NOMO-1 treated with dmso at 0.1 percent for 144 hours (cell line): ENCODE results near the gene PTTG2.
"Not testable (repeated sequence)": the region's sequence is repeated elsewhere in the genome, so short reads cannot be mapped to it uniquely, and the experiment has no call there.

Experiments
- DNase-seq: peaks from one replicate; lab custom pipeline; 2025; ENCODE audit not compliant: unreplicated experiment; lab: John Stamatoyannopoulos, UW

The PTTG2 gene

GRCh38 chr4:37953620-37954293 is 6.4 kb upstream of the PTTG2 start:
- DNase-seq, result no peak

DNA sequence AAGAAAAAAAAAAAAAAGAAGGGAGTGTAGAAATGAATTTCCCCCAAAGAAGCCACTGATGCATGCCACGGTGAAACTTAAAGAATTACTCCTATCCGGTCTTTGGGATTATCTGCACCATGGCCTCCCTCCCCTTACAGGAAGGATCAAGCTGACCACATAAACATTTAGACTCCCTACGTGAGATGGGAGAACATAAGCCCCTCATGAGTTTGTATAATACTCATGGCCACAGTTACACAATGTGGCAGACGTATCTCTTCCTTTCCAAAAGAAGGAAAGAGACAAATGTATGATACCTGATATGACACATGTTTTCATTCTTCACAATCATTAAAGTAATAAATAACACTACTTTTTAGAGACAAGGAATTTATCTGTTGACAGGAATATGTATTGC is 3.3 kb upstream of the PTTG2 start:
- no peak for DNase-seq

GRCh38 chr4:37958932-37959331 is 1.3 kb upstream of the PTTG2 start:
- DNase-seq, result no peak

DNA sequence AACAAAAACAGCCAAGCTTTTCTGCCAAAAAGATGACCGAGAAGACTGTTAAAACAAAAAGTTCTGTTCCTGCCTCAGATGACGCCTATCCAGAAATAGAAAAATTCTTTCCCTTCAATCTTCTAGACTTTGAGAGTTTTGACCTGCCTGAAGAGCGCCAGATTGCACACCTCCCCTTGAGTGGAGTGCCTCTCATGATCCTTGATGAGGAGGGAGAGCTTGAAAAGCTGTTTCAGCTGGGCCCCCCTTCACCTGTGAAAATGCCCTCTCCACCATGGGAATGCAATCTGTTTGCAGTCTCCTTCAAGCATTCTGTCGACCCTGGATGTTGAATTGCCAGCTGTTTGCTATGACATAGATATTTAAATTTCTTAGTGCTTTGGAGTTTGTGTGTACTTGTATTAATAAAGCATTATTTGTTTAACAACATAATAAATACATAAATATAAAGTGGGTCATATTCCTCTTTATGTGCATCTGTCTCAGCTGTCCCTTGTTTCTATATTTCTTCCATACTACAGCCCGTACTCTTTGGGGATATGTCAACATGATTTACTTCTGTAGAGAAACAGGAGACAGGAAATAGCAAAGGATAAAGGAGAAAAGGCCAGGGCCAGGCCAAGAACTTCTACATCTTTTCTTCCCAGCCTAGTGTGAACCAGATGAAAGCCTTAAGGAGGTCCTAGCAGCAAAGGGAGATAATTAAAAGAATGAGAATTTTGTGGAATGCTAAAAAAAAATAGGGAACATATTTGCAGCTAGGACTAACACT is 667 bp downstream of the PTTG2 start:
- DNase-seq, result no peak

DNA sequence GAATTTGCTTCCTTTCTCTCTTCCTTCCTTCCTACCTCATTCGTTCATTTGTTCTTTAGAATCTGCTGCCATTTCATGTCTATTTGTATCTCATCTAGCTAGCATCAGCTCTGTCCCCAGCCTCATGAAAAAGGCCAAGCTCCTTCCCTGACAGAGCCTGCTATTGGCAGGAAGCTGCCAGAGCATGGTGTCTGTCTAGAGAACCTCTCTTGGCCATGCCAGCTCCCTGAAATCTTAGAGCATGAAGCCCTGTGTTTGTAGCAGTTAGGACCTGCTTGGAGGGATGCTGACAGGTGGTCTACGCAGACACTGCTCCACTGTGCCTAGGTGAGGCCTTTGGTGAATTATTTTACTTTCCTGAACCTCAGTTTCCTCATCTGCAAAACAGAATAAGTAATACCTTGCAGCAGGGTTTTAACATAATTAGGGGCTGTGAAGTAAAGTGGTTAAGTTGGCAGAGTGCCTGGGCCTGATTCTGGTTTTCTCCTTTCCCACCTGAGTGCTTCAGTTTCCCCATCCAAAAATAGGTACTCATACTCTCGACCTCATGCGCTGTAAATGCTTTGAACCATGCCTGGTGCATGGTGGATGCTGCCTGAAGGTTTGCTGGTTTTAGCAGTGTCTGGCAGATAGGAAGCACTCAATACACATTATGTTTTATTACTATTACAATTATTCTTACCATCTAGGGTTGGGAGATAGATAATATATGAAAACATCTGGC is 4.7 kb downstream of the PTTG2 start:
- no peak for DNase-seq

GRCh38 chr4:37966044-37966443 is 5.8 kb downstream of the PTTG2 start:
- no peak for DNase-seq

GRCh38 chr4:37967736-37968135 is 7.5 kb downstream of the PTTG2 start:
- no peak for DNase-seq

DNA sequence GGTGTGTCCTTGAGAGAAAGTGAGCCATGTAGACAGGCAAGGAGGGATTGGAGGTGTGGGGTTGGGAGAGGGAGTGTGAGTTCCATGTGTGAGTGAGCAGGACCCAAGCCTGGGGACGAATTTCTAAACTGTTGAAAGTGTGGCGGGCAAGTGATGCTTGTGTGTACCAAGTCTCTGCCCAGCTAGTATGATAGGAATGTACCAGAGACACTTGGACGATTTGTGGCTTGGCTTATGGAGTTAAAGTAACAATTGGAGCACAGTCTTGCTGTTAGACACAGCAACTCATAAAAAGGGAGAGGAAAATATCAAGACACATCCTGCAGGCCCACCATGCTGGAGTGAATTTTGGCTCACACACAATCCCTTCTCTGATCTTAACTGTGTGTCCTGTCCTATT is 8.5 kb downstream of the PTTG2 start:
- DNase-seq, result no peak

GRCh38 chr4:37970702-37971101 is 10.5 kb downstream of the PTTG2 start:
- DNase-seq, result no peak

DNA sequence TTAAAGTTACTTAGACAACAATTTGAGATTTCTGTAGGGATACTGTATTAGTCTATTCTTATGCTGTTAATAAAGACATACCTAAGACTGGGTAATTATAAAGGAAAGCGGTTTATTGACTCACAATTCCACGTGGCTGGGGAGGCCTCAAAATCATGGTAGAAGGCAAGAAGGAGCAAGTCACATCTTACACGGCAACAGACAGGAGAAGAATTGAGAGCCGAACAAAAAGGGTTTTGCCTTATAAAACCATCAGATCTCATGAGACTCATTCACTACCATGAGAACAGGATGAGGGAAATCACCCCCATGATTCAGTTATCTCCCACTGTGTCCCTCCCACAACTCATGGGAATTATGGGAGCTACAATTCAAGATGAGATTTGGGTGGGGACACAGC is 11.0 kb downstream of the PTTG2 start:
- DNase-seq, result no peak

DNA sequence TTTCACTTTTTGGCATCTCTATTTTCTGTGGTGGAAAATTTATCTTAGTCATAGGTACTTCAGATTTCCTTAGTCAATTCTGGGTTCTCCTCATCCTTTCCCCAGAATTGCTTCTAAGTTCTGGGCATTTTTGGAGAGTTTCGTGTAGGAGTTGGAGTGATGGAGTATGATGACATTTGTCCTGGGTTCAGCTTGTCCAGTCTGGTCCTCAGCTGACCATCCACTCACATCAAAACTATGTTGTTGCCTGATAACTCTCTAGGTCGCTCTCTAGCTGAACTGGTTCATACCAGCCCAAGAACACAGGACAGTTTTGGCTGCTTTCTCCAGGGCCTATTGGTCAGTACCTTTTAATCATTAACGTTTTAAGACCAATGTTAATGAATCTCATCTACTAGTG is 13.2 kb downstream of the PTTG2 start:
- no peak for DNase-seq

DNA sequence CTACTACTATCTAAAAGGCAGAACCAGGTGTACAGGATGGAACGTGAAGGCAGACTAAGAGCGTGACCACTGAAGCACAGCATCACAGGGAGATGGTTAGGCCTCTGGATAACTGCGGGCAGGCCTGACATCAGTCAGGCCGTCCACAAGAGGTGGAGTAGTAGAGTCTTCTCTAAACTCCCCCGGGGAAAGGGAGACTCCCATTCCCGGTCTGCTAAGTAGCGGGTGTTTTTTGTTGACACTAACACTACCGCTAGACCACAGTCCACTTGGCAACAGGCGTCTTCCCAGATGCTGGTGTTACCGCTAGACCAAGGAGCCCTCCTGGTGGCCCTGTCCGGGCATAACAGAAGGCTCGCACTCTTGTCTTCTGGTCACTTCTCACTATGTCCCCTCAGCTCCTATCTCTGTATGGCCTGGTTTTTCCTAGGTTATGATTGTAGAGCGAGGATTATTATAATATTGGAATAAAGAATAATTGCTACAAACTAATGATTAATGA is 15.2 kb downstream of the PTTG2 start:
- DNase-seq, result not testable (repeated sequence)

DNA sequence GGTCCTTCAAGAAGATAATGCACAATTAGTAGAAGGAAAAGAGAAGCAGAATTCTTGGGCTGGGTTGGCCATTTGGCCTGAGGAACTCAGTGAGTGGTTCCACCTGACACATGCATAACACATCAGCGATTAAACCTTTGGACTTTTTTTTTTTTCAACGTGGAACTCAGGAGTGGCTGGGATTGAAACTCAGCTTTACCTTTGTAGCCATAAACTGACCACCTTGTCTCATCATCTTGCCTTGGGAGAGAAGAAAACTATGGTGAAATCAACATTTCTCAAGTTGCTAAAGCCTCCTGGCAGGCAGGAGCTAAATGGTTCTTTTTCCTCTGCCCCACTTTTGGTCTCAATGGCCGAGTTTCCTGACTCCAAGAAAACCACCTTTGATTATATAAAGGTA is 16.3 kb downstream of the PTTG2 start:
- no peak for DNase-seq

GRCh38 chr4:37976991-37977470 is 16.8 kb downstream of the PTTG2 start:
- DNase-seq, result peak; percentile 86

DNA sequence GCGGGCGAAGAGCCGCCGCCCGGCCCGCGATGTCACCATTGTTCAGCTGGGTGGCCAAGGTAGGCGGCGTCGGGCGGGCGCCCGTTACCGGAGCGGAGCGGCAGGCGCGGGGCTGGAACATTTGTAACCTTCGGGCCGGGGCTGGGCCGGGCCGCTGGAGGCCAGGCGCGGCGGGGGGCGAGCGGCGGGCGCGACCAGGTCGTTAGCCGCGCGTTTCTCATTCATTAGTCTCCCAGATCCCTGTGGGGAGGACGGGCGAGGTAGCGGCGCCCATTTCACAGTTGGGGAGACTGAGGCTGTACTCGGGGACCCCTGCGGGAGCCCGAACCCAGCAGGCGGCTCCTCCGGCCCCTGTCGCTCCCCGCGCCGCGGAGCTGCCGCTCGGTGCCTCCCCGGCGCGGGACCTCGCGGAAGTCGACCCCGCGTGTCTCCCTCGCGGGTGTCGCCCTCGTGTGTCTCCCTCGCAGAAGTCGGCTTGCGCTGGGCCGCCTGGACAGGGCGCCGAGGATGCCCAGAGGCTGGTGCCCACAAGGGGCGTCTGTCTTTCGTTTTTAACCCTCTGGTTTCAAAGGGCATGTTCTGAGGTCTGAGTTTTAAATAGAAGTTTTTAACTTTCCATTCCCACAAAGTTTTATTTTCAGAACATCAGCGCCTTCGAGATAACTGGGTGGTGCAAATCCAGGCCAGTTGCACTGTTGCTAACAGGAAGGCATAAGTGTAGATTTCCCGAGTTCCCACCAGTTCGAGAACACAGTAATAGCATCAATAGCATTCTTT is 17.5 kb downstream of the PTTG2 start:
- DNase-seq, result peak; percentile 50

DNA sequence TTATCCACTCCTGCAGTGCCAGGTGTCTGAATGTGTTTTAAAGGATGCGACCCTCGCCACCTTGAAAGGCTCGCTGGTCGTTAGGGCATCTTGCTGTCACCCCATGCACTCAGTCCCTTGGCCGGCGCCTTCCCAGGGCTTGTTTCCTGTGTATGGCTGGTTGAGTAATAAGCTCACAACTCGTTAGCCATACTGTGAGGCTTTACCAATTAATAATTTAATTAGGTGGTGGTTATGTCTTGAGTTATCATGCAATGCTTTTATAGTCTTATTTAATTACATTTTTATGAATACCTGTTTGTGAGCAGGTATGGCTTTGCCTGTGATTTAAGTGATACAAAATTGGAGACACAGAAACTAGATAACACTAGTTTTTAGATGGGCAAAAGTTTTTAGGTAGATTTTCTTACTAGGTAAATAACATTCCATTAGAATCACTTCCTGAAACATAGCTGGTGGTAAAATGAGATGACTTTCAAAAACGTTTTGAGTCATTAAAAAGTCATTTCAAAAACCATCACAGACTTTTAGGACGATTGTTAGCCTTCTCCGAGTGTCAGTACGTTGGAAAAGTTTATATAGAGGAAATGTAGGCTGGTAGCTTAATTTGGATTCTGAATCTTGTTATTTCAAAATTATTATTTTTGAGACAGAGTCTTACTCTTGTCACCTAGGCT is 18.2 kb downstream of the PTTG2 start:
- peak; percentile 36 for DNase-seq

- no peak for DNase-seq
These were observed 20.0 kb downstream of the PTTG2 start for GRCh38 chr4:37980246-37980645.

DNA sequence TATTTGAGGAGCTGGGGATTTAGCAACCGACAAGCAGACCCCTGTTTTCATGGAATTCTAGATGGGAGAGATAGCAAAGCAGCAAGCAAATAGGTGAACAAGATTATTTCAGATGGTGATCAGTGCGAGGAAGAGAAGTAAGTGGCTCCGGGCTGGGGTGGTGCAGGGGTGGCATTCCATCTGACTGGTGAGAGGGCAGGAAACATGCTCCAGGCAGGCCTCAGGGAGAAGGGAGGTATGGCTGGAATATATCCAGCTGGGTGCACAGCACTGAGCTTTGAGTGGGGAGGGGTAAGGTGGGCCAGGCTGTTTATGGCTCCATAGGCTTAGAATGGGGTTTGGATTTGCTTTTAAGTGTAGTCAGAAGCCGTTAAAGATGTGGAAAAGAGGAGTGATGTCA is 21.2 kb downstream of the PTTG2 start:
- no peak for DNase-seq

DNA sequence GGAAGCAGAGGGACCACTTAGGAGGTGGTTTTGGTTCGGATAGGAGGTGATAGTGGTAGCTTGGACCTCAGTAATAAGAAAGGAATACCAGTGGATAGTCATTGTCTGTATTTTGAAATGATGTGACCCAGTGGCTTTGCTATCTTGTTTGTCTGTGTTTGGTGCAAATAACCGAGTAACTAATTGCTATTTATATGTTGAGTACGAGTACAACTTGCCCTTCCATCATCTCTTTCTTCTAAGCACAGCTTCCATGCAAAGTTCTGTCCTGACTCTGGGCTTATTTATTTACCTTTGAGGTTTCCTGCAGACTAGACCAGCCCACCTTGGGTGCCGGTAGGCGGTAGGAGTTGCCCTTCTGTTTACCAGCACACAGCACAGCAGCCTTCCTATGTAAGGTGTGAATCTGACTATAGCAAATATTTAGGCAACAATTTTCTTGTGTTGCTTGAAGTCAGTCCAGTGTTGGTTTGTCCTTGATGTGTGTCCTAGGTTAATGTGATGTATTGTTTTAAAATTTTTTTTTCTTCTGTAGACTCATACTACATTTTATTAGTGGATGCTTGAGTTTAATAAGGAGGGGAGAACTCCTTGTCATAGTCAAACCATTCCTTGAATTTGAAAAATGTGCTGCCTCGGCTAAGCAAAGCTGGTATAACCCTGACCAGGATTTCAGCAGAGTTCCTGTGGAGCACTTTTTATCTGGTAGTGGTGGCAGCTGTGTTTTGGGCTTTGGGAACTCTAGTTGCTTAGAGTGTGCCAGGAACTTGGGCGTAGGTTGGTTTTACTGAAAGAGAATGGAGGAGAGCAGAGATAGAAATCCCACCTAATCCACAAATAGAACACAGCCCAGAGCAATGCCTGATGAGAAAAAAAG is 21.9 kb downstream of the PTTG2 start:
- DNase-seq, result no peak
